IMR-90 (cell line): Measurements from ENCODE around the gene GTPBP3. TPM values are rescaled to one million over a fixed set of nuclear protein-coding genes. Genes with fewer than 3 reads are reported as not detected.

Experiments used
- ATAC-seq: fragments of 200-7000 bp; cut with Tn5 transposase; 2 replicates; pipeline ENCODE4 v1.9.1; 2020; ENCODE audit warnings: low read depth, mild to moderate bottlenecking, moderate library complexity
- BruUV-seq: library from RNA; stranded (reverse); fragments of 400-500 nt; replicated peaks from 2 replicates; lab custom pipeline; 2021; lab: Mats Ljungman, UMichigan
- CTCF ChIA-PET: fragments of 300-600 bp; formaldehyde crosslinking; extraction: SDS; loops from one replicate; lab custom pipeline; 2021; ENCODE audit warnings: antibody characterized with exemption; lab: Yijun Ruan, JAX
- POLR2A ChIA-PET: fragments of 300-600 bp; sonication (Branson Sonifier 250); formaldehyde crosslinking; loops from one replicate; lab custom pipeline; 2022; ENCODE audit warnings: antibody characterized with exemption; ENCODE audit not compliant: unreplicated experiment; lab: Charles Lee
- DNase-seq: peaks from one replicate; pipeline ENCODE4 v3.0.0; 2013
- H2AFZ ChIP-seq: replicated peaks from 2 replicates; pipeline ENCODE3; 2013; ENCODE audit warnings: low read length, mild to moderate bottlenecking; ENCODE audit not compliant: poor library complexity
- H2AK5ac ChIP-seq: 2 replicates; pipeline ENCODE4 v1.6.1; 2013; ENCODE audit warnings: low read depth, low read length, inconsistent platforms
- H2AK9ac ChIP-seq: replicated peaks from 2 replicates; pipeline ENCODE3; 2013; ENCODE audit warnings: mild to moderate bottlenecking, low read depth, low read length, moderate library complexity; ENCODE audit not compliant: poor library complexity
- H2BK120ac ChIP-seq: 2 replicates; pipeline ENCODE4 v1.6.1; 2013; ENCODE audit warnings: low read depth, low read length, inconsistent platforms
- H2BK15ac ChIP-seq: 3 replicates; pipeline ENCODE4 v1.6.1; 2013; ENCODE audit warnings: low read depth, low read length, inconsistent platforms
- H2BK20ac ChIP-seq: 2 replicates; pipeline ENCODE4 v1.6.1; 2013; ENCODE audit warnings: low read depth, mild to moderate bottlenecking, inconsistent platforms, low read length, moderate library complexity
- H2BK5ac ChIP-seq: 2 replicates; pipeline ENCODE4 v1.6.1; 2013; ENCODE audit warnings: mild to moderate bottlenecking, low read depth, low read length, inconsistent platforms; ENCODE audit not compliant: poor library complexity, severe bottlenecking
- H3K14ac ChIP-seq: replicated peaks from 2 replicates; pipeline ENCODE4 v1.6.1; 2013; ENCODE audit warnings: low read depth, low read length, inconsistent platforms
- H3K18ac ChIP-seq: 2 replicates; pipeline ENCODE4 v1.6.1; 2013; ENCODE audit warnings: low read depth, low read length, control low read depth
- H3K23ac ChIP-seq: 2 replicates; pipeline ENCODE4 v1.6.1; 2013; ENCODE audit warnings: low read depth, low read length, inconsistent platforms
- H3K27ac ChIP-seq: 2 replicates; pipeline ENCODE4 v1.5.1; 2013; ENCODE audit warnings: mild to moderate bottlenecking, control low read depth, low read length; ENCODE audit not compliant: insufficient read depth
- H3K27me3 ChIP-seq: 2 replicates; pipeline ENCODE4 v1.6.1; 2013; ENCODE audit warnings: low read length; ENCODE audit not compliant: control insufficient read depth, insufficient read depth
- H3K36me3 ChIP-seq: 2 replicates; pipeline ENCODE4 v1.6.1; 2013; ENCODE audit warnings: low read length, mixed read lengths; ENCODE audit not compliant: control insufficient read depth, insufficient read depth
- H3K4ac ChIP-seq: 2 replicates; pipeline ENCODE4 v1.6.1; 2013; ENCODE audit warnings: low read depth, low read length, inconsistent platforms
- H3K4me1 ChIP-seq: 2 replicates; pipeline ENCODE4 v1.6.1; 2013; ENCODE audit warnings: low read length, mixed read lengths; ENCODE audit not compliant: control insufficient read depth, insufficient read depth
- H3K4me2 ChIP-seq: 2 replicates; pipeline ENCODE4 v1.6.1; 2013; ENCODE audit warnings: low read depth, mild to moderate bottlenecking, control low read depth, low read length, moderate library complexity
- H3K4me3 ChIP-seq: 2 replicates; pipeline ENCODE4 v1.5.1; 2013; ENCODE audit warnings: low read depth, mild to moderate bottlenecking, control low read depth, low read length, moderate library complexity; ENCODE audit not compliant: insufficient read depth
- H3K56ac ChIP-seq: 2 replicates; pipeline ENCODE4 v1.6.1; 2013; ENCODE audit warnings: low read length, inconsistent platforms; ENCODE audit not compliant: insufficient read depth; ENCODE audit errors: extremely low read depth
- H3K79me1 ChIP-seq, 2 experiments: 2 replicates each; pipeline ENCODE4 v1.6.1; 2013; ENCODE audit warnings: low read length in 2 of 2, inconsistent platforms in 1 of 2, low read depth in 1 of 2
- H3K9ac ChIP-seq: 2 replicates; pipeline ENCODE4 v1.6.1; 2013; ENCODE audit warnings: low read depth, low read length, control low read depth
- H3K9me1 ChIP-seq: 2 replicates; pipeline ENCODE4 v1.6.1; 2013; ENCODE audit warnings: low read length, inconsistent platforms; ENCODE audit not compliant: insufficient read depth
- H3K9me3 ChIP-seq: 2 replicates; pipeline ENCODE4 v1.6.1; 2013; ENCODE audit warnings: low read length; ENCODE audit not compliant: control insufficient read depth, insufficient read depth
- H4K20me1 ChIP-seq: 2 replicates; pipeline ENCODE4 v1.6.1; 2013; ENCODE audit warnings: low read length, inconsistent platforms; ENCODE audit not compliant: insufficient read depth
- H4K5ac ChIP-seq: 2 replicates; pipeline ENCODE4 v1.6.1; 2013; ENCODE audit warnings: mild to moderate bottlenecking, low read depth, low read length, control low read depth
- H4K8ac ChIP-seq, 2 experiments: 2 replicates each; pipeline ENCODE4 v1.6.1; 2013; ENCODE audit warnings: low read depth in 2 of 2, low read length in 2 of 2, control low read depth in 1 of 2, inconsistent platforms in 1 of 2
- H4K91ac ChIP-seq: 2 replicates; pipeline ENCODE4 v1.6.1; 2013; ENCODE audit warnings: low read depth, low read length, inconsistent platforms; ENCODE audit not compliant: insufficient read depth
- BHLHE40 ChIP-seq: fragments of 150-350 bp; IDR thresholded peaks from 2 replicates; pipeline ENCODE4 v1.6.1; 2016; ENCODE audit warnings: mild to moderate bottlenecking, low read depth, low read length
- CEBPB ChIP-seq: IDR thresholded peaks from 2 replicates; pipeline ENCODE4 v1.6.1; 2012; ENCODE audit warnings: low read depth, low read length, improper control_type of control experiment
- CHD1 ChIP-seq: IDR thresholded peaks from 2 replicates; pipeline ENCODE4 v1.6.1; 2012; ENCODE audit warnings: low read depth, low read length, improper control_type of control experiment
- CTCF ChIP-seq: conservative IDR thresholded peaks from 2 replicates; pipeline ENCODE4 v1.5.1; 2012; ENCODE audit warnings: mild to moderate bottlenecking, low read depth, low read length, improper control_type of control experiment
- FOS ChIP-seq: fragments of 150-350 bp; IDR thresholded peaks from 2 replicates; pipeline ENCODE4 v1.6.1; 2016; ENCODE audit warnings: low read depth, low read length
- MAFK ChIP-seq: IDR thresholded peaks from 2 replicates; pipeline ENCODE4 v1.6.1; 2012; ENCODE audit warnings: low read depth, low read length, improper control_type of control experiment
- MAZ ChIP-seq: IDR thresholded peaks from 2 replicates; pipeline ENCODE4 v1.6.1; 2012; ENCODE audit warnings: low read depth, mild to moderate bottlenecking, low read length, improper control_type of control experiment, moderate library complexity, borderline replicate concordance
- NFE2L2 ChIP-seq: fragments of 150-350 bp; IDR thresholded peaks from 2 replicates; pipeline ENCODE4 v1.6.1; 2016; ENCODE audit warnings: low read depth, mild to moderate bottlenecking, low read length
- POLR2A ChIP-seq: IDR thresholded peaks from 2 replicates; pipeline ENCODE4 v1.6.1; 2012; ENCODE audit warnings: mild to moderate bottlenecking, low read depth, low read length
- RAD21 ChIP-seq: IDR thresholded peaks from 2 replicates; pipeline ENCODE4 v1.6.1; 2012; ENCODE audit warnings: low read length, improper control_type of control experiment
- RCOR1 ChIP-seq: IDR thresholded peaks from 2 replicates; pipeline ENCODE4 v1.6.1; 2012; ENCODE audit warnings: mild to moderate bottlenecking, low read length, improper control_type of control experiment; ENCODE audit not compliant: insufficient replicate concordance
- USF2 ChIP-seq: fragments of 150-350 bp; IDR thresholded peaks from 2 replicates; pipeline ENCODE4 v1.6.1; 2017; ENCODE audit warnings: mild to moderate bottlenecking, antibody characterized with exemption, low read length, low read depth
- WGBS, 2 experiments: methylation state at CpG; one replicate each; pipeline versions ENCODE4 v1.1.5 to v1.1.7; 2013; ENCODE audit warnings: missing lambda C conversion rate in 2 of 2; ENCODE audit not compliant: insufficient read length in 1 of 2; ENCODE audit errors: extremely low coverage in 2 of 2; 5-methylcytosine and 5-hydroxymethylcytosine counted together
- dilution Hi-C: fragments of 300-500 bp; cut with HindIII; formaldehyde crosslinking; loops from one replicate; pipeline ENCODE4 v1.14.3; 2018; ENCODE audit warnings: low sequenced_read_pairs; ENCODE audit not compliant: unreplicated experiment
- in situ Hi-C: fragments of 300-500 bp; cut with MboI; formaldehyde crosslinking; loops from 3 replicates; pipeline ENCODE4 v1.14.3; 2019; ENCODE audit warnings: low sequenced_read_pairs, inconsistent platforms, mixed read lengths
- intact Hi-C: fragments of 100-400 bp; cut with micrococcal nuclease; formaldehyde crosslinking; loops from 2 replicates; pipeline ENCODE4 v1.10.0; 2022
- polyA plus RNA-seq, 3 experiments: library from polyadenylated mRNA; depleted of rRNA; stranded (reverse); fragments of >200 nt; gene quantifications; 2 replicates each; pipeline ENCODE4 v1.2.3, GENCODE V29; 2012; ENCODE audit warnings: low replicate concordance in 1 of 3
- total RNA-seq: library from RNA; depleted of rRNA; stranded (reverse); fragments of >200 nt; gene quantifications from 2 replicates; pipeline ENCODE4 v1.2.3, GENCODE V29; 2012
- TF ChIP-seq, protein P1 (sequence below): fragments of 150-350 bp; IDR thresholded peaks from 2 replicates; pipeline ENCODE4 v1.6.1; 2016; ENCODE audit warnings: low read depth, mild to moderate bottlenecking, low read length, moderate library complexity, borderline replicate concordance

The GTPBP3 gene
- total and polyA plus RNA-seq, 2 of the 4 experiments (the other 2 are of a cell fraction), result 4.3 to 15.1 TPM

DNA sequence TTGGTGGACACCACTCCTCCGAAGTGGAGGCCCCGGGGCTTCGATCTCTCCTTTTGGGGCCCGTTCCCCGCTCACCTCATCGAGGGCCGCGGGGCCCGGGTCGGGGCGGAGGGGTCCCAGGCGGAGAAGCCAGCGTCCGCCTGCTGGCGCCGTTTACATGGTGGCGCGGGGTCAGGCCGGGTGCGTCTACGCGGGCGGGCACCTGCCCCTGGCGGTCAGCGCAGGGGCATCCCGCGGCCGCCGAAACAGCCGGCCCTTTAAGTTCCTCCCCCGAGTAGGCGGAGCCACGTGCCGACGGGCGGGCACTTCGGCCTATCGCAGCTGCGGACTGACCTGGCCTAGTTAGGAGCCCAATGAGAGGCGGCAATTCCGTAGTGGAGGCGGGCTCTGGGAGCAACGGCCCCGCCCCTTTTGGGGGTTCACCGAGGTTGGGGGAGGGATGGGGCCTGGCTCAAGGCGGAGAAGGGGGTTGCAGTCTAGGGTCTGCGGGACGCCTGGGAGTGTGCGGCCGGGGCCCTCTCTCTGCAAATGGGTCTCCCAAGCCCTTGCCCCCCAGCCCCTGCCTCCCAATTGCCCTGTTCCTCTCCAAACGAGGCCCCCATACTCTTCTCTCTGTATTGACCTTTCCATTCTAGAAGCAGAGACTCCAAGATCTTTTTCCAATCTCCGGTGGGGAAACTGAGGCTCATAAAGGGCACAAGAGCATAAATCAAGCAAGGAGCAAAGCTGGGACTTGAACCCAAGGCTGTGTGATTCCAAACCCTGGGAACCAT is 34.0 kb upstream of the GTPBP3 start, which contains the start of gene ABHD8:
Gene ABHD8, minus strand, starts transcription at position 259 of the 773 bp plus-strand sequence. CDS start 1,809 bp downstream, outside the sequence.
- Histone ChIP-seq H4K91ac (peak within 1 kb of the TSS; percentile 66), H3K23ac (no peak within 1 kb of the TSS), H2BK5ac (peak within 1 kb of the TSS; percentile 55), H3K27ac (peak within 1 kb of the TSS; percentile 23), H3K9ac (peak within 1 kb of the TSS; percentile 35), H3K4me2 (peak within 1 kb of the TSS; percentile 90), H3K18ac (0 out of 2 replicates have a peak within 1 kb of the TSS, but pooled peaks have one; percentile 2), H3K9me3 (peaks cover under 1% of the 10 kb centered on the region; the same call in 1 of the 2 replicates), H3K9me1 (peaks cover 19% of the 10 kb centered on the region), H2AK5ac (peak within 1 kb of the TSS; percentile 90), H3K4me1 (peaks cover 8% of the 10 kb centered on the region), H2AFZ (peak within 1 kb of the TSS; percentile 90), H3K4me3 (peak within 1 kb of the TSS; percentile 61), H3K27me3 (no peaks in the 10 kb centered on the region), H4K5ac (peak within 1 kb of the TSS; percentile 76), H2BK20ac (no peak within 1 kb of the TSS; the same call in 1 of the 2 replicates), H3K36me3 (peaks cover 6% of the 10 kb centered on the region), H3K14ac (peak within 1 kb of the TSS; percentile 66), H2AK9ac (peak within 1 kb of the TSS; percentile 90), H4K20me1 (no peaks in the 10 kb centered on the region), H3K79me1 (peaks cover 21 to 48% of the 10 kb centered on the region in 2 experiments), H2BK120ac (peak within 1 kb of the TSS; percentile 53; the same call in 1 of the 2 replicates), H3K4ac (peak within 1 kb of the TSS; percentile 68; the same call in 1 of the 2 replicates), H4K8ac (peak within 1 kb of the TSS; percentile 96), H2BK15ac (0 out of 3 replicates have a peak within 1 kb of the TSS, but pooled peaks have one; percentile 71), H3K56ac (0 out of 2 replicates have a peak within 1 kb of the TSS, but pooled peaks have one; percentile 37)
- ChIA-PET CTCF (no interaction called here), POLR2A (no interaction called here)
- DNase-seq (peak; percentile 94), ATAC-seq (peak; percentile 89)
- no TSS peak for BruUV-seq
- WGBS, 2 experiments, result 1% methylated on average over 43 of the region's 52 CpGs; no CpG with 5 or more reads in 1 of the 2 experiments
- peak; percentile 89 for TF ChIP-seq USF2
- TF ChIP-seq, protein P1, sequence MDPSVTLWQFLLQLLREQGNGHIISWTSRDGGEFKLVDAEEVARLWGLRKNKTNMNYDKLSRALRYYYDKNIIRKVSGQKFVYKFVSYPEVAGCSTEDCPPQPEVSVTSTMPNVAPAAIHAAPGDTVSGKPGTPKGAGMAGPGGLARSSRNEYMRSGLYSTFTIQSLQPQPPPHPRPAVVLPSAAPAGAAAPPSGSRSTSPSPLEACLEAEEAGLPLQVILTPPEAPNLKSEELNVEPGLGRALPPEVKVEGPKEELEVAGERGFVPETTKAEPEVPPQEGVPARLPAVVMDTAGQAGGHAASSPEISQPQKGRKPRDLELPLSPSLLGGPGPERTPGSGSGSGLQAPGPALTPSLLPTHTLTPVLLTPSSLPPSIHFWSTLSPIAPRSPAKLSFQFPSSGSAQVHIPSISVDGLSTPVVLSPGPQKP, result no peak
- TF ChIP-seq NFE2L2, result no peak
- peak; percentile 51 for TF ChIP-seq CTCF
- TF ChIP-seq CHD1, result no peak
- TF ChIP-seq CEBPB, result no peak
- TF ChIP-seq MAZ, result peak; percentile 81; the same call in 1 of the 2 replicates
- no peak for TF ChIP-seq MAFK
- no peak for TF ChIP-seq POLR2A
- no peak for TF ChIP-seq RCOR1
- 0 out of 2 replicates have a peak, but pooled peaks have one; percentile 10 for TF ChIP-seq RAD21
- TF ChIP-seq FOS, result no peak
- TF ChIP-seq BHLHE40, result 0 out of 2 replicates have a peak, but pooled peaks have one; percentile 9
- dilution Hi-C loops (no loop called here), in situ Hi-C loops (no loop called here), intact Hi-C loops (loop anchor here (1.0 kb wide), 1 partner anchor 11 kb away; no protein-coding TSS in a partner anchor)
